ENCODE measurements around the gene ERMARD. TPM values are rescaled to one million over a fixed set of nuclear protein-coding genes. Genes with fewer than 3 reads are reported as not detected.
"Not testable (repeated sequence)": the region's sequence is repeated elsewhere in the genome, so short reads cannot be mapped to it uniquely, and the experiment has no call there.

ERMARD gene
- total and polyA plus RNA-seq, 8 donors = 16.8 to 56.1 (median 44.9) TPM

DNA sequence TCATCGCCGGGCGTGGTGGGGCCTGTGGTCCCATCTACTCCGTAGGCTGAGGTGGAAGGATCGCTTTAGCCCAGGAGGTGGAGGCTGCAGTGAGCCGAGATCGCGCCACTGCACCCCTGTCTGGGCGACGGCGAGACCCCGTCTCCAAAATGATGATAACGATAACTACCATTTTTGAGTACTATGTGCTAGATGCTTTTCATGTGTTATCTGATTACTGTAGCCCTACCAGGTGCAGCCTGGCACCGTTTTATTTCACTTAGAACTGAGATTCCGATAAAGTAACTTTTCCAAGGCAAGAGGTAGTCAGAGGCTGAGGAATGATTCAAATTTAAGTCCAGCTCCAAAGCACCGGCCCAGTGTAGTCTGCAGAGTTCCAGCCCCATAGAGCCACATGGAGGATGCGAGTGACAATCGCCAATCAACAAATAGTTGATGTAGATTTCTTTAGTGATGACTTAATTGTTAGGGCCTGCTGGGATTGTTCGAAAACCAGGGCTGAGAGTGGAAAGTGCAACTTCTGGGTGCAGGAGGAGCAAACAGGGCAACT, 727 bp downstream of the ERMARD start:
- Histone ChIP-seq H3K4me1 (peaks cover 5 to 21% of the 10 kb centered on the region in 2 donors), H3K27me3 (no peaks in the 10 kb centered on the region), H3K4me3 (peak overlapping the region; percentile 72 to 80), H3K36me3 (peaks cover 0 to 5% of the 10 kb centered on the region in 2 donors), H3K27ac (peak overlapping the region; percentile 94 to 96), H3K9me3 (no peaks in the 10 kb centered on the region)
- peak; percentile 7 for ATAC-seq
- peak in 1 of 4 donors; percentile 7 for DNase-seq
- TF ChIP-seq, protein P1, sequence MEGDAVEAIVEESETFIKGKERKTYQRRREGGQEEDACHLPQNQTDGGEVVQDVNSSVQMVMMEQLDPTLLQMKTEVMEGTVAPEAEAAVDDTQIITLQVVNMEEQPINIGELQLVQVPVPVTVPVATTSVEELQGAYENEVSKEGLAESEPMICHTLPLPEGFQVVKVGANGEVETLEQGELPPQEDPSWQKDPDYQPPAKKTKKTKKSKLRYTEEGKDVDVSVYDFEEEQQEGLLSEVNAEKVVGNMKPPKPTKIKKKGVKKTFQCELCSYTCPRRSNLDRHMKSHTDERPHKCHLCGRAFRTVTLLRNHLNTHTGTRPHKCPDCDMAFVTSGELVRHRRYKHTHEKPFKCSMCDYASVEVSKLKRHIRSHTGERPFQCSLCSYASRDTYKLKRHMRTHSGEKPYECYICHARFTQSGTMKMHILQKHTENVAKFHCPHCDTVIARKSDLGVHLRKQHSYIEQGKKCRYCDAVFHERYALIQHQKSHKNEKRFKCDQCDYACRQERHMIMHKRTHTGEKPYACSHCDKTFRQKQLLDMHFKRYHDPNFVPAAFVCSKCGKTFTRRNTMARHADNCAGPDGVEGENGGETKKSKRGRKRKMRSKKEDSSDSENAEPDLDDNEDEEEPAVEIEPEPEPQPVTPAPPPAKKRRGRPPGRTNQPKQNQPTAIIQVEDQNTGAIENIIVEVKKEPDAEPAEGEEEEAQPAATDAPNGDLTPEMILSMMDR (IDR thresholded peaks at IDR 0.05) = no peak
- intact Hi-C loops (cut with DNase I) = no loop called here

DNA sequence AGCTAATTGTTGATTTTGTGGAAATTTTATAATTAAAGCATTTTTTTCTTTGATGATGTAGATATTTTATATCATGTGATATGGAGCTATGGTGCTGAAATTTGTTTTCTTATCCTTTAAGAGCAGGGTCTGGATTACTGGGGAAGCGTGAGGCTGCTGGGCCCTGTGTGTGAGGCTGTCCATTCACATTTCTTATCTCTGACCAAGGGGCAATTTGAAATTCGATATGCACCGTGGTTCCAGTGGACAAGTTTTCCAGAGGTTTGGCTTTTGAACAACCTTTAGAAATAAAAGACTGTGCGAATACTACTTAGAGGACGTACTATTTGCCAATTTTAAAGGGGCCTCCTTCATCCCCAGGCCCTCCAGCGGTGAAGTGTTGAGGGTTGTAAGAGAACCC, 3.7 kb downstream of the ERMARD start:
- no peaks in the 10 kb centered on the region for H3K27me3 ChIP-seq
- no peaks in the 10 kb centered on the region for H3K9me3 ChIP-seq
- H3K4me1 ChIP-seq = peaks cover 5 to 15% of the 10 kb centered on the region in 2 donors
- ATAC-seq (no peak), DNase-seq (no peak)
- TF ChIP-seq, protein P1 (IDR thresholded peaks at IDR 0.05) = no peak
- H3K36me3 ChIP-seq = peaks cover 0 to 35% of the 10 kb centered on the region in 2 donors
- no peak overlapping the region for H3K4me3 ChIP-seq
- intact Hi-C loops (cut with DNase I) = no loop called here
- no peak overlapping the region for H3K27ac ChIP-seq

DNA sequence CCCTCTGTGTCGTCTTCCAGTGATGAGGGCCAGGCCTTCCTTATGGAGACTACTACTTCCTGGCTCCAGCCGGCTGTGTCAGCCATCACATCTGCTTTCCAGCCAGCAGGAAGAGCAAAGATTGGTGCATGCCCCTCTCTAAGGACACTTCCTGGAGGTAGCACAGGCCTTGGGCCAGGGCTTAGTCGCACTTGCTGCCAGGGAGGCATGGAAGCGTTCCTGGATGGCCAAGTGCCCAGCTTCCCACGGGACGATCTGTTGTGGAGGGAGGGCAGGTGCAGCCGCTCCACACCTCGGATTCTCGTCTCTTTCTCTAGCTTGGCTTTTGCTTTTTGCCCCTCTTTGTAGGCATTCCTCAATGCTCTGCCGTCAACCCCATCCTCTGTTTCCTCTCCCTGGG, 11.9 kb downstream of the ERMARD start:
- intact Hi-C loops (cut with DNase I) = no loop called here
- DNase-seq = no peak
- no peak overlapping the region for H3K4me3 ChIP-seq
- no peak overlapping the region for H3K27ac ChIP-seq
- no peaks in the 10 kb centered on the region for H3K4me1 ChIP-seq
- H3K9me3 ChIP-seq = no peaks in the 10 kb centered on the region
- peaks cover 0 to 79% of the 10 kb centered on the region in 2 donors for H3K36me3 ChIP-seq
- no peak for ATAC-seq
- H3K27me3 ChIP-seq = no peaks in the 10 kb centered on the region
- TF ChIP-seq, protein P1 (IDR thresholded peaks at IDR 0.05) = no peak

DNA sequence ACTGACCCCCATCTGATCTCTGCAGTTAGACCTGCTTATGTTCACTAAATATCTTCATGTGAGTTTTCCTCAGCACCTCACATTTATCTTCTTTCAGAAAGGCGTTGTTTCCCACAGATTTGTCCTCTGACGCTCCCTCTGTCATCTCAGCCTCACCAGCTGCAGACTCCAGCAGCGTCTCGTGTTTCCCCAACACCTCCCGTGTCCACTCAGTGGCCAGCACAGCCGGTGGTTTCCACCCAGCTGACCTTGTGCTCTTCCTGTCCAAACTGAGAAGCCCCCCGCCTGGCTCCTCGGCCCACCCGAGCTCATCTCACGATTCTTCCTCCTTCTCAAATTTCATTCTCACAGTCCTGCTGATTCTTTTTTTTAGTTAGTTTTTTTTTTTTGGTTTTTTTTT, 12.5 kb downstream of the ERMARD start:
- Histone ChIP-seq H3K4me1 (no peaks in the 10 kb centered on the region), H3K4me3 (no peak overlapping the region), H3K27me3 (no peaks in the 10 kb centered on the region), H3K9me3 (no peaks in the 10 kb centered on the region), H3K27ac (no peak overlapping the region), H3K36me3 (peaks cover 0 to 79% of the 10 kb centered on the region in 2 donors)
- TF ChIP-seq, protein P1 (IDR thresholded peaks at IDR 0.05) = no peak
- DNase-seq (no peak), ATAC-seq (no peak)
- intact Hi-C loops (cut with DNase I) = no loop called here

DNA sequence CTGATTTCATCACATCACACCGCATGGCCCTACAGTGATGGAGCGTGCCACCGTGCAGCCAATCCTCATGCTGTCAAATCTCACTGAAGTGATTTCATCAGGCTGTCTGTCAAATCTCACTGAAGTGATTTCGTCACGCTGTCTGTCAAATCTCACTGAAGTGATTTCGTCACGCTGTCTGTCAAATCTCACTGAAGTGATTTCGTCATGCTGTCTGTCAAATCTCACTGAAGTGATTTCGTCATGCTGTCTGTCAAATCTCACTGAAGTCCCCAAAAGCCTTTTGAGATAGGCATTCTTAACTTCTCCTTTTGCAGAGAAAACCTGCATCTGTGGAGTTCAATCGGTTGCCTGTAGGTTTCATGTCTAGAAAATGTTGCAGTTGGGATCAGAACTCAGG, 14.4 kb downstream of the ERMARD start:
- intact Hi-C loops (cut with DNase I); H3K27ac ChIP-seq; DNase-seq; H3K4me3 ChIP-seq; H3K4me1 ChIP-seq; H3K9me3 ChIP-seq; H3K27me3 ChIP-seq; ATAC-seq: not testable (repeated sequence)
- peaks cover 0 to 70% of the 10 kb centered on the region in 2 donors for H3K36me3 ChIP-seq

DNA sequence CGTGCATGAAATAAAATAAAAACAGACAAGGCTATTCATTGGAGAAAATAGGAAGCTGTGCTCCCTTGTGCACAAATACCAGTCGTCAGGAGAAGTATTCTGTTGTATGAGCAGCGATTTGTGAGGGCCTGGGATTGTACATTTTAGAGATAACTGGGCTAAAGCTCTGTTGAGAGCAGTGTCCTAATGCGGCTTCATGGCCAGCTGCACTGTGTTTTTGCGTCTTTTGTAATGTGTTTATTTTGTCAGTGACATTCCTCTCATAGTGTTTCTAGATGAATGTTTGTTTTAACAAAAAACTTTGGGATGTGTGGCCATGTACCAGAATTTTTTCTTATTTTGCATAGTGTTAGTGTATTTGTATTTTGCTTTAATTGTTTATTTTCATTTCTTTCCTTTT, 14.8 kb downstream of the ERMARD start:
- no peak for ATAC-seq
- no peak overlapping the region for H3K27ac ChIP-seq
- no peaks in the 10 kb centered on the region for H3K4me1 ChIP-seq
- TF ChIP-seq, protein P1 (IDR thresholded peaks at IDR 0.05) = no peak
- no peak overlapping the region for H3K4me3 ChIP-seq
- intact Hi-C loops (cut with DNase I) = no loop called here
- peaks cover 0 to 66% of the 10 kb centered on the region in 2 donors for H3K36me3 ChIP-seq
- DNase-seq = peak in 2 of 4 donors; percentile 73 to 76
- H3K27me3 ChIP-seq = no peaks in the 10 kb centered on the region
- no peaks in the 10 kb centered on the region for H3K9me3 ChIP-seq
